Activated CD8-positive, alpha-beta memory T cell treated with anti-CD3 and anti-CD28 coated beads, Interleukin-2, amount 50 U/mL, for 1 hour (primary cell): ENCODE results near the gene LYPD3.
"Not testable (repeated sequence)": the region's sequence is repeated elsewhere in the genome, so short reads cannot be mapped to it uniquely, and the experiment has no call there.

Experiments
- DNase-seq: peaks from one replicate; pipeline ENCODE4 v3.0.0-alpha.2; 2020; ENCODE audit errors: extremely low read depth

LYPD3 gene

GRCh38 chr19:43465468-43466120 is at the start of gene LYPD3:
LYPD3 (minus strand) TSS chr19:43465608; CDS start chr19:43465571, 37 bp downstream.
- DNase-seq = no peak

GRCh38 chr19:43512399-43512798 is 47.0 kb upstream of the LYPD3 start:
- not testable (repeated sequence) for DNase-seq

GRCh38 chr19:43511324-43511723 is 45.9 kb upstream of the LYPD3 start:
- no peak for DNase-seq

GRCh38 chr19:43510713-43511112 is 45.3 kb upstream of the LYPD3 start:
- DNase-seq = no peak

GRCh38 chr19:43507880-43508279 is 42.5 kb upstream of the LYPD3 start:
- no peak for DNase-seq

GRCh38 chr19:43506629-43507028 is 41.2 kb upstream of the LYPD3 start:
- DNase-seq = no peak

GRCh38 chr19:43505941-43506340 is 40.5 kb upstream of the LYPD3 start:
- no peak for DNase-seq

- no peak for DNase-seq
Observed at GRCh38 chr19:43505186-43505456, 39.7 kb upstream of the LYPD3 start.

GRCh38 chr19:43504426-43505185 is 39.2 kb upstream of the LYPD3 start, which contains the start of gene PHLDB3:
PHLDB3 (minus strand) TSS chr19:43504746; CDS start chr19:43504118, 628 bp downstream.
- no peak for DNase-seq

- DNase-seq = peak; percentile 95
Observed at GRCh38 chr19:43503501-43504425, 38.4 kb upstream of the LYPD3 start.

- no peak for DNase-seq
Observed at GRCh38 chr19:43502419-43502976, 37.1 kb upstream of the LYPD3 start.

- DNase-seq = no peak
Observed at GRCh38 chr19:43501661-43502418, 36.4 kb upstream of the LYPD3 start.

- DNase-seq = no peak
Observed at GRCh38 chr19:43499042-43499441, 33.6 kb upstream of the LYPD3 start.

- no peak for DNase-seq
Observed at GRCh38 chr19:43498233-43498842, 32.9 kb upstream of the LYPD3 start.

- no peak for DNase-seq
Observed at GRCh38 chr19:43496960-43497359, 31.6 kb upstream of the LYPD3 start.

GRCh38 chr19:43495082-43495481 is 29.7 kb upstream of the LYPD3 start:
- DNase-seq = no peak

- no peak for DNase-seq
Observed at GRCh38 chr19:43490759-43491158, 25.4 kb upstream of the LYPD3 start.

- no peak for DNase-seq
Observed at GRCh38 chr19:43489979-43490599, 24.7 kb upstream of the LYPD3 start.

GRCh38 chr19:43489310-43489709 is 23.9 kb upstream of the LYPD3 start:
- DNase-seq = no peak

- DNase-seq = no peak
Observed at GRCh38 chr19:43488179-43488578, 22.8 kb upstream of the LYPD3 start.
